Suprapubic skin (tissue), 4 donors: ENCODE measurements around the gene ACVR1B.

Source experiments
- CTCF ChIP-seq, 2 donors: fragments of 200-600 bp in 1 of 2; fragments of 450-650 bp in 1 of 2; sonication (generic) in 1 of 2; IDR thresholded peaks; one replicate each; pipeline ENCODE4 v1.5.1; 2016 to 2019; ENCODE audit warnings: antibody characterized with exemption in 2 of 2, mild to moderate bottlenecking in 1 of 2, moderate library complexity in 1 of 2
- EP300 ChIP-seq: sonication (generic); formaldehyde crosslinking; IDR thresholded peaks from one replicate; pipeline ENCODE4 v1.6.1; 2017; ENCODE audit warnings: antibody characterized with exemption
- POLR2A ChIP-seq, 2 donors: fragments of 450-650 bp; IDR thresholded peaks; one replicate each; pipeline ENCODE4 v1.6.1; 2017; ENCODE audit warnings: antibody characterized with exemption in 2 of 2, mild to moderate bottlenecking in 2 of 2, moderate library complexity in 2 of 2
- POLR2AphosphoS5 ChIP-seq, 3 donors: sonication (generic); formaldehyde crosslinking; IDR thresholded peaks; one replicate each; pipeline ENCODE4 v1.6.1; 2017; ENCODE audit warnings: antibody characterized with exemption in 3 of 3

GRCh38 chr12:51941604-51942003 is 9.9 kb upstream of the ACVR1B start:
- TF ChIP-seq POLR2AphosphoS5 (IDR thresholded peaks at IDR 0.05) (peak in 1 of 3 donors; percentile 55), CTCF (IDR thresholded peaks at IDR 0.05) (no peak), POLR2A (IDR thresholded peaks at IDR 0.05) (no peak), EP300 (no peak)
